Measurements from ENCODE around the gene AMBN.

Gene AMBN

GRCh38 chr4:70591955-70592582 is at the start of gene AMBN:
Gene AMBN, plus strand, starts transcription at chr4:70592256. Its CDS starts 103 bp downstream, at chr4:70592359.
- DNase-seq: no peak

GRCh38 chr4:70544279-70544868 is 47.7 kb upstream of the AMBN start:
- DNase-seq: no peak

- no peak for DNase-seq
Observed at GRCh38 chr4:70556856-70557255, 35.2 kb upstream of the AMBN start.

- DNase-seq: no peak
Observed at GRCh38 chr4:70559211-70559830, 32.7 kb upstream of the AMBN start.

- DNase-seq: no peak
Observed at GRCh38 chr4:70559924-70560323, 32.1 kb upstream of the AMBN start.

- DNase-seq: no peak
Observed at GRCh38 chr4:70564033-70564432, 28.0 kb upstream of the AMBN start.

- DNase-seq: no peak
Observed at GRCh38 chr4:70570796-70571195, 21.3 kb upstream of the AMBN start.

GRCh38 chr4:70571772-70572171 is 20.3 kb upstream of the AMBN start:
- DNase-seq: no peak

GRCh38 chr4:70575964-70576363 is 16.1 kb upstream of the AMBN start:
- DNase-seq: no peak

- DNase-seq: no peak
Observed at GRCh38 chr4:70577220-70577927, 14.7 kb upstream of the AMBN start.

GRCh38 chr4:70581980-70582379 is 10.1 kb upstream of the AMBN start:
- DNase-seq: no peak

GRCh38 chr4:70583952-70584834 is 7.9 kb upstream of the AMBN start:
- peak; percentile 66 for DNase-seq

- no peak for DNase-seq
Observed at GRCh38 chr4:70586841-70587240, 5.2 kb upstream of the AMBN start.

GRCh38 chr4:70589785-70590184 is 2.3 kb upstream of the AMBN start:
- DNase-seq: no peak

GRCh38 chr4:70594196-70594595 is 2.1 kb downstream of the AMBN start:
- no peak for DNase-seq

GRCh38 chr4:70600305-70600704 is 8.2 kb downstream of the AMBN start:
- no peak for DNase-seq

- DNase-seq: no peak
Observed at GRCh38 chr4:70600977-70601376, 8.9 kb downstream of the AMBN start.

- peak; percentile 33 for DNase-seq
Observed at GRCh38 chr4:70601422-70602039, 9.5 kb downstream of the AMBN start.

GRCh38 chr4:70603856-70604255 is 11.8 kb downstream of the AMBN start:
- no peak for DNase-seq

GRCh38 chr4:70606459-70606858 is 14.4 kb downstream of the AMBN start:
- DNase-seq: no peak

- no peak for DNase-seq
Observed at GRCh38 chr4:70607334-70607853, 15.3 kb downstream of the AMBN start.

GRCh38 chr4:70608324-70608723 is 16.3 kb downstream of the AMBN start:
- DNase-seq: no peak

All from NCI-H1105 (cell line).